ENCODE results near the gene PPP6R2.

- TF ChIP-seq POLR2A (IDR thresholded peaks at IDR 0.05) = no peak
- no peak for TF ChIP-seq CTCF (IDR thresholded peaks at IDR 0.05)
These were observed 96.8 kb downstream of the PPP6R2 start for GRCh38 chr22:50439871-50440331.
